Natural killer cell (primary cell): ENCODE measurements around the gene CAPN1. TPM values are rescaled to one million over a fixed set of nuclear protein-coding genes. Genes with fewer than 3 reads are reported as not detected.
A peak's percentile ranks its signal among the peaks of the same experiment; 100 is the strongest.

Source experiments
- ATAC-seq, 3 donors: fragments of 150-1000 bp in 2 of 3; fragments of 200-7000 bp in 1 of 3; cut with Tn5 transposase; 1 replicate in 1 of 3; 2 replicates in 2 of 3; pipeline ENCODE4 v1.10.0; 2021; ENCODE audit warnings: mild to moderate bottlenecking in 2 of 3, moderate library complexity in 2 of 3
- DNase-seq, 2 donors: peaks; one replicate each; pipeline versions ENCODE4 v3.0.0 to v3.0.0-alpha.2; 2013 to 2021; ENCODE audit warnings: mixed read lengths in 1 of 2
- H3K27ac ChIP-seq: one replicate; pipeline ENCODE4 v1.5.1; 2013; ENCODE audit warnings: mild to moderate bottlenecking, low read length
- H3K27me3 ChIP-seq: one replicate; pipeline ENCODE4 v1.6.1; 2013; ENCODE audit warnings: low read length; ENCODE audit not compliant: control insufficient read depth, insufficient read depth
- H3K36me3 ChIP-seq: one replicate; pipeline ENCODE4 v1.6.1; 2013; ENCODE audit warnings: low read length; ENCODE audit not compliant: control insufficient read depth, insufficient read depth
- H3K4me1 ChIP-seq: one replicate; pipeline ENCODE4 v1.6.1; 2013; ENCODE audit warnings: low read length; ENCODE audit not compliant: control insufficient read depth, insufficient read depth
- H3K4me3 ChIP-seq: one replicate; pipeline ENCODE4 v1.5.1; 2013; ENCODE audit warnings: low read length
- H3K9me3 ChIP-seq: one replicate; pipeline ENCODE4 v1.6.1; 2013; ENCODE audit warnings: low read length; ENCODE audit not compliant: control insufficient read depth, insufficient read depth
- H3K27ac Mint-ChIP-seq, 2 donors: one replicate each; pipeline ENCODE4 v1.8.0; 2022; ENCODE audit warnings: mild to moderate bottlenecking in 2 of 2, mixed read lengths in 2 of 2, moderate library complexity in 1 of 2
- H3K27me3 Mint-ChIP-seq, 2 donors: one replicate each; pipeline ENCODE4 v1.8.0; 2022; ENCODE audit warnings: low read depth in 2 of 2, mixed read lengths in 2 of 2
- H3K36me3 Mint-ChIP-seq: one replicate; pipeline ENCODE4 v1.8.0; 2022; ENCODE audit warnings: mixed read lengths
- H3K4me1 Mint-ChIP-seq, 2 donors: one replicate each; pipeline ENCODE4 v1.8.0; 2022; ENCODE audit warnings: mixed read lengths in 2 of 2
- H3K4me3 Mint-ChIP-seq: one replicate; pipeline ENCODE4 v1.8.0; 2022; ENCODE audit warnings: mild to moderate bottlenecking, moderate library complexity, mixed read lengths
- H3K9me3 Mint-ChIP-seq, 2 donors: one replicate each; pipeline ENCODE4 v1.8.0; 2022; ENCODE audit warnings: mixed read lengths in 2 of 2
- CTCF ChIP-seq: fragments of 200-600 bp; IDR thresholded peaks from one replicate; pipeline ENCODE4 v1.8.0; 2022; ENCODE audit warnings: antibody characterized with exemption
- WGBS: methylation state at CpG from one replicate; pipeline ENCODE4 v1.1.7; 2013; ENCODE audit warnings: missing lambda C conversion rate; ENCODE audit not compliant: insufficient coverage; 5-methylcytosine and 5-hydroxymethylcytosine counted together
- intact Hi-C: fragments of 100-400 bp; cut with micrococcal nuclease; formaldehyde crosslinking; loops from one replicate; pipeline ENCODE4 v1.14.2; 2022
- total RNA-seq, 4 donors: library from RNA; stranded (reverse); fragments of 120-200 nt in 1 of 4; gene quantifications; one replicate each; pipeline versions ENCODE4 v1.2.3 to v1.2.4, GENCODE V29; 2013 to 2022

Gene CAPN1
- total RNA-seq, 3 donors from 2014 or later (not counting 1 experiment from before 2014, with no cell fraction given) = 211 to 256 (median 229) TPM

GRCh38 chr11:65260756-65261590 is 79.2 kb downstream of the CAPN1 start:
- Mint-ChIP-seq H3K4me3 (peak overlapping the region; percentile 95), H3K27ac (peak overlapping the region; percentile 93 to 97), H3K9me3 (no peaks in the 10 kb centered on the region), H3K4me1 (peaks cover 19 to 32% of the 10 kb centered on the region in 2 donors), H3K36me3 (no peaks in the 10 kb centered on the region), H3K27me3 (no peaks in the 10 kb centered on the region)
- Histone ChIP-seq H3K4me1 (peaks cover 22% of the 10 kb centered on the region), H3K27me3 (no peaks in the 10 kb centered on the region), H3K9me3 (no peaks in the 10 kb centered on the region), H3K27ac (peak overlapping the region; percentile 80), H3K36me3 (no peaks in the 10 kb centered on the region), H3K4me3 (peak overlapping the region; percentile 62)
- 66% methylated on average over 26 of the region's 26 CpGs for WGBS
- DNase-seq = no peak
- no peak for TF ChIP-seq CTCF
- peak in 1 of 3 donors; percentile 15 for ATAC-seq
- intact Hi-C loops = no loop called here

Other genes with a start within 250 kb of the CAPN1 start
- gene GPHA2, start 246.0 kb upstream of the CAPN1 start, total RNA-seq = not detected
- not detected for gene MAJIN, start 209.8 kb upstream of the CAPN1 start, total RNA-seq
- under 1 TPM in 1 of 3 donors, not detected in 2; 0.30 TPM for gene BATF2, start 185.0 kb upstream of the CAPN1 start, total RNA-seq
- 10 to 100 TPM; 19.9 to 20.5 (median 20.2) TPM for gene ARL2, start 167.8 kb upstream of the CAPN1 start, total RNA-seq
- 10 to 100 TPM; 16.9 to 28.1 (median 27.1) TPM for gene SNX15, start 154.5 kb upstream of the CAPN1 start, total RNA-seq
- gene SAC3D1, start 140.7 kb upstream of the CAPN1 start, total RNA-seq = 1 to 10 TPM; 2.0 to 3.5 (median 2.8) TPM
- 10 to 100 TPM; 41.6 to 54.1 (median 46.0) TPM for gene NAALADL1, start 123.4 kb upstream of the CAPN1 start, total RNA-seq
- 1 to 10 TPM; 3.3 to 6.8 (median 3.8) TPM for gene CDCA5, start 97.9 kb upstream of the CAPN1 start, total RNA-seq
- gene ZFPL1, start 97.7 kb upstream of the CAPN1 start, total RNA-seq = 10 to 100 TPM; 49.8 to 60.2 (median 50.8) TPM
- gene VPS51, start 85.7 kb upstream of the CAPN1 start, total RNA-seq = 100 to 1,000 TPM; 180 to 197 (median 184) TPM
- 10 to 100 TPM; 17.0 to 23.2 (median 18.6) TPM for gene TM7SF2, start 70.1 kb upstream of the CAPN1 start, total RNA-seq
- 1 to 10 TPM; 5.6 to 6.8 (median 6.1) TPM for gene ZNHIT2, start 64.2 kb upstream of the CAPN1 start, total RNA-seq
- gene FAU, start 59.8 kb upstream of the CAPN1 start, total RNA-seq = 100 to 1,000 TPM; 724 to 977 (median 968) TPM
- gene MRPL49, start 59.6 kb upstream of the CAPN1 start, total RNA-seq = 10 to 100 TPM; 36.8 to 37.5 (median 36.9) TPM
- gene SYVN1, start 47.4 kb upstream of the CAPN1 start, total RNA-seq = 100 to 1,000 TPM in 1 of 3 donors, 10 to 100 TPM in 2; 72.9 to 109 (median 90.2) TPM
- gene SPDYC, start 11.7 kb upstream of the CAPN1 start, total RNA-seq = not detected
- 10 to 100 TPM; 21.2 to 24.2 (median 22.7) TPM for gene POLA2, start 80.0 kb downstream of the CAPN1 start, total RNA-seq
- 1 to 10 TPM; 1.4 to 1.5 (median 1.5) TPM for gene CDC42EP2, start 132.9 kb downstream of the CAPN1 start, total RNA-seq
- 100 to 1,000 TPM in 1 of 3 donors, 10 to 100 TPM in 2; 69.6 to 102 (median 89.1) TPM for gene DPF2, start 151.9 kb downstream of the CAPN1 start, total RNA-seq
- gene TIGD3, start 172.8 kb downstream of the CAPN1 start, total RNA-seq = 1 to 10 TPM in 2 of 3 donors, under 1 TPM in 1; 0.70 to 2.2 (median 1.2) TPM
- gene SLC25A45, start 200.7 kb downstream of the CAPN1 start, total RNA-seq = 10 to 100 TPM; 50.9 to 61.1 (median 61.0) TPM
- gene FRMD8, start 204.7 kb downstream of the CAPN1 start, total RNA-seq = 10 to 100 TPM; 45.6 to 58.4 (median 57.7) TPM
- gene NEAT1, start 240.9 kb downstream of the CAPN1 start, total RNA-seq = 1,000 to 10,000 TPM; 1,031 to 1,768 (median 1,493) TPM